ENCODE measurements around the gene IGFALS. TPM values are rescaled to one million over a fixed set of nuclear protein-coding genes. Genes with fewer than 3 reads are reported as not detected.

IGFALS gene
- total RNA-seq, 3 donors from 2014 or later (not counting 1 experiment from before 2014, with no cell fraction given) = 0.47 to 1.1 (median 0.70) TPM

- TF ChIP-seq, protein P1, sequence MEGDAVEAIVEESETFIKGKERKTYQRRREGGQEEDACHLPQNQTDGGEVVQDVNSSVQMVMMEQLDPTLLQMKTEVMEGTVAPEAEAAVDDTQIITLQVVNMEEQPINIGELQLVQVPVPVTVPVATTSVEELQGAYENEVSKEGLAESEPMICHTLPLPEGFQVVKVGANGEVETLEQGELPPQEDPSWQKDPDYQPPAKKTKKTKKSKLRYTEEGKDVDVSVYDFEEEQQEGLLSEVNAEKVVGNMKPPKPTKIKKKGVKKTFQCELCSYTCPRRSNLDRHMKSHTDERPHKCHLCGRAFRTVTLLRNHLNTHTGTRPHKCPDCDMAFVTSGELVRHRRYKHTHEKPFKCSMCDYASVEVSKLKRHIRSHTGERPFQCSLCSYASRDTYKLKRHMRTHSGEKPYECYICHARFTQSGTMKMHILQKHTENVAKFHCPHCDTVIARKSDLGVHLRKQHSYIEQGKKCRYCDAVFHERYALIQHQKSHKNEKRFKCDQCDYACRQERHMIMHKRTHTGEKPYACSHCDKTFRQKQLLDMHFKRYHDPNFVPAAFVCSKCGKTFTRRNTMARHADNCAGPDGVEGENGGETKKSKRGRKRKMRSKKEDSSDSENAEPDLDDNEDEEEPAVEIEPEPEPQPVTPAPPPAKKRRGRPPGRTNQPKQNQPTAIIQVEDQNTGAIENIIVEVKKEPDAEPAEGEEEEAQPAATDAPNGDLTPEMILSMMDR (IDR thresholded peaks at IDR 0.05) = no peak
- Histone ChIP-seq H3K4me3 (ENCODE audit: low read length) (no peak overlapping the region), H3K36me3 (ENCODE audit: control insufficient read depth, insufficient read depth, low read length) (peaks cover 47% of the 10 kb centered on the region), H3K27me3 (ENCODE audit: control insufficient read depth, insufficient read depth, low read length) (no peaks in the 10 kb centered on the region), H3K4me1 (ENCODE audit: control insufficient read depth, insufficient read depth, low read length) (peaks cover under 1% of the 10 kb centered on the region), H3K9me3 (ENCODE audit: control insufficient read depth, insufficient read depth, low read length) (no peaks in the 10 kb centered on the region), H3K27ac (ENCODE audit: low read length) (no peak overlapping the region)
- Mint-ChIP-seq H3K4me3 (no peak overlapping the region), H3K27me3 (ENCODE audit: low read depth in 2 of 2) (no peaks in the 10 kb centered on the region), H3K9me3 (no peaks in the 10 kb centered on the region), H3K4me1 (peaks cover 0 to 8% of the 10 kb centered on the region in 2 donors), H3K27ac (no peak overlapping the region), H3K36me3 (no peaks in the 10 kb centered on the region)
- no peak for DNase-seq
- 99% methylated on average over 15 of the region's 15 CpGs for WGBS (ENCODE audit: insufficient coverage)
- no peak for ATAC-seq
- intact Hi-C loops (cut with micrococcal nuclease) = no loop called here
Observed at GRCh38 chr16:1819611-1820010, 26.1 kb upstream of the IGFALS start.

- Mint-ChIP-seq H3K36me3 (no peaks in the 10 kb centered on the region), H3K27me3 (ENCODE audit: low read depth in 2 of 2) (no peaks in the 10 kb centered on the region), H3K4me3 (no peak overlapping the region), H3K27ac (no peak overlapping the region), H3K9me3 (no peaks in the 10 kb centered on the region), H3K4me1 (peaks cover 0 to 4% of the 10 kb centered on the region in 2 donors)
- DNase-seq (no peak), ATAC-seq (no peak)
- Histone ChIP-seq H3K4me1 (ENCODE audit: control insufficient read depth, insufficient read depth, low read length) (no peaks in the 10 kb centered on the region), H3K27ac (ENCODE audit: low read length) (no peak overlapping the region), H3K9me3 (ENCODE audit: control insufficient read depth, insufficient read depth, low read length) (no peaks in the 10 kb centered on the region), H3K36me3 (ENCODE audit: control insufficient read depth, insufficient read depth, low read length) (peaks cover 47% of the 10 kb centered on the region), H3K27me3 (ENCODE audit: control insufficient read depth, insufficient read depth, low read length) (no peaks in the 10 kb centered on the region), H3K4me3 (ENCODE audit: low read length) (no peak overlapping the region)
- intact Hi-C loops (cut with micrococcal nuclease) = no loop called here
- TF ChIP-seq, protein P1 (IDR thresholded peaks at IDR 0.05) = no peak
- WGBS (ENCODE audit: insufficient coverage) = 96% methylated on average over 35 of the region's 35 CpGs
Observed at GRCh38 chr16:1818873-1819525, 25.5 kb upstream of the IGFALS start.

DNA sequence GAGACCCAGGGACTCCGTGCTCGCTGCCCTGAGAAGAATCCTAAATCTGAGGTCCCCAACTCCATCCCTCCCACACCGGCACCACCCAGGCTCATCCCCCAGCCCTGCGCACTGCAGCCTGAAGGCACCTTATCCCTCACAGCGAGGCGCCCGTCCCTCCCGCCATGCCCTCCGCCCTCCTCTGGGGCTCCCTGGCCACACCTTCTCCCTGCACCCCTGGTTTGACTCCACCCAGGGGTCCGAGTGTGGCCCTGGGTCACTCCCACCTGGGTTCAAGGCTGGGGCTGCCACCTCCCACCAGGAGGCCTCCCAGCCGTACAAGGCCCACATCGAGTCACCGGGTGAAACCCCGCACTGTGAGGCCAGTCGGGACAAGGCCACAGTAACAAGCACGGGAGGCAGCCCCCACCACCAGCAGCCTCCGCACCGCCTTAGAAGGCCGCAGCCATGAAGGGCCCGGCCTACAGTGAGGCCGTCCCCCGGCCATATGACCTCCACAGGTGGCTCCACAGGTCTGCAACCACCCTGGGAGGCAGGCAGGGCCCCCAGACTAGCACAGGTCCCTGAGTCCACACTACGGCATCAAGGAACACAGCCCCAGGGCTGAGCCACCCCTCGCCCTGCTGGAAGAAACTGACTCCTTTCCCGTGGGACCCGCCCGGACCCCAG lies 24.8 kb upstream of the IGFALS start:
- H3K27me3 ChIP-seq (ENCODE audit: control insufficient read depth, insufficient read depth, low read length) = no peaks in the 10 kb centered on the region
- Mint-ChIP-seq H3K4me3 (no peak overlapping the region), H3K9me3 (no peaks in the 10 kb centered on the region), H3K27ac (no peak overlapping the region), H3K27me3 (ENCODE audit: low read depth in 2 of 2) (no peaks in the 10 kb centered on the region), H3K36me3 (no peaks in the 10 kb centered on the region), H3K4me1 (peaks cover 3% of the 10 kb centered on the region in 2 donors)
- TF ChIP-seq, protein P1 (IDR thresholded peaks at IDR 0.05) = no peak
- H3K9me3 ChIP-seq (ENCODE audit: control insufficient read depth, insufficient read depth, low read length) = no peaks in the 10 kb centered on the region
- H3K27ac ChIP-seq (ENCODE audit: low read length) = no peak overlapping the region
- H3K36me3 ChIP-seq (ENCODE audit: control insufficient read depth, insufficient read depth, low read length) = peaks cover 47% of the 10 kb centered on the region
- H3K4me3 ChIP-seq (ENCODE audit: low read length) = no peak overlapping the region
- ATAC-seq = no peak
- 96% methylated on average over 27 of the region's 27 CpGs for WGBS (ENCODE audit: insufficient coverage)
- no peaks in the 10 kb centered on the region for H3K4me1 ChIP-seq (ENCODE audit: control insufficient read depth, insufficient read depth, low read length)
- intact Hi-C loops (cut with micrococcal nuclease) = no loop called here
- no peak for DNase-seq
